Measurements from ENCODE around the gene SPTLC1.

DNA sequence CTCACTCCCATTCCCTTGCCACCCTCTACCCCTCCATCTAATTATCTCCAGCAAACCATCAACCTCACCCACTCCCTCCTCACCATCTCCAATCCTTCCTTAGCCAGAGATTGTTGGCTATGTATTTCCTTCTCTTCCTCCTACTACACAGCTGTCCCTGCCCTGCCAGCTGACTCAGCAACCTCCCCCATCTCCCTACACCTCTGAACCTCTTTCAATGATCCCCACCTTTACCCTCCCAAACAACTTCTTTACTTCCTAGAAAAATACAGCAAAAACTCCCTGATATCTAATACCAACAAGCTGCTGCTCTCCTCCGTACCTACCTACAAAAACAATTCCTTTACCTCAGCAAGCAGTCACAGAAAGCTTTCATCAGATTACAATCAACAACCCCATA is 37.3 kb downstream of the SPTLC1 start:
- TF ChIP-seq BRCA1 (IDR thresholded peaks at IDR 0.05; ENCODE audit: low read depth, low read length) (no peak), EGR1 (IDR thresholded peaks at IDR 0.05; ENCODE audit: borderline replicate concordance in 1 of 2, low read depth in 2 of 2, low read length in 2 of 2) (no peak), NFYA (IDR thresholded peaks at IDR 0.05; ENCODE audit: borderline replicate concordance, low read depth, low read length) (no peak), CREB1 (IDR thresholded peaks at IDR 0.05; ENCODE audit: low read depth) (no peak), ZBTB11 (CRISPR knock-in tag; IDR thresholded peaks at IDR 0.05) (no peak), ZBED1 (IDR thresholded peaks at IDR 0.05; ENCODE audit: borderline replicate concordance) (no peak), ATF3 (IDR thresholded peaks at IDR 0.05; ENCODE audit: borderline replicate concordance, extremely low read depth, low read depth, low read length) (no peak)

Data from GM12878 (cell line).